PC-9 (cell line): ENCODE measurements around the gene ZNF264. TPM values are rescaled to one million over a fixed set of nuclear protein-coding genes. Genes with fewer than 3 reads are reported as not detected.
A peak's percentile ranks its signal among the peaks of the same experiment; 100 is the strongest.

Experiments
- BruUV-seq: library from RNA; stranded (reverse); fragments of 400-500 nt; replicated peaks from 2 replicates; lab custom pipeline; 2021; lab: Mats Ljungman, UMichigan
- CTCF ChIA-PET: fragments of 300-600 bp; sonication (Branson Sonifier 250); formaldehyde crosslinking; loops from one replicate; lab custom pipeline; 2022; ENCODE audit warnings: antibody characterized with exemption; lab: Charles Lee
- POLR2A ChIA-PET: fragments of 300-600 bp; sonication (Branson Sonifier 250); formaldehyde crosslinking; loops from one replicate; lab custom pipeline; 2022; ENCODE audit warnings: antibody characterized with exemption; ENCODE audit not compliant: unreplicated experiment; lab: Charles Lee
- DNase-seq, 2 experiments: peaks; one replicate each; pipeline versions ENCODE4 v3.0.0 to v3.0.0-alpha.2; 2015 to 2022; ENCODE audit warnings: mixed read lengths in 1 of 2
- H2AFZ ChIP-seq: fragments of 200-600 bp; sonication (generic); 2 replicates; pipeline ENCODE4 v1.8.1; 2017; ENCODE audit warnings: antibody characterized with exemption
- H3F3A ChIP-seq: fragments of 200-600 bp; sonication (generic); 2 replicates; pipeline ENCODE4 v1.8.1; 2017; ENCODE audit warnings: antibody characterized with exemption, mild to moderate bottlenecking, low read depth; ENCODE audit not compliant: insufficient read depth
- H3K27ac ChIP-seq: fragments of 200-600 bp; sonication (generic); 2 replicates; pipeline ENCODE4 v1.6.1; 2016; ENCODE audit warnings: mixed run types
- H3K27me3 ChIP-seq: fragments of 200-600 bp; sonication (generic); 2 replicates; pipeline ENCODE4 v1.6.1; 2016; ENCODE audit warnings: low read depth, mixed run types; ENCODE audit not compliant: insufficient read depth
- H3K36me3 ChIP-seq: fragments of 200-600 bp; sonication (generic); 2 replicates; pipeline ENCODE4 v1.6.1; 2016; ENCODE audit warnings: low read depth, mixed run types
- H3K4me1 ChIP-seq: fragments of 200-600 bp; sonication (generic); replicated peaks from 2 replicates; pipeline ENCODE4 v1.6.1; 2016; ENCODE audit warnings: mixed run types; ENCODE audit not compliant: insufficient read depth
- H3K4me2 ChIP-seq: fragments of 200-600 bp; sonication (generic); 2 replicates; pipeline ENCODE4 v1.6.1; 2017; ENCODE audit warnings: mixed run types
- H3K4me3 ChIP-seq: fragments of 200-600 bp; sonication (generic); 2 replicates; pipeline ENCODE4 v1.6.1; 2016; ENCODE audit warnings: mixed run types
- H3K79me2 ChIP-seq: fragments of 200-600 bp; sonication (generic); 2 replicates; pipeline ENCODE4 v1.6.1; 2017; ENCODE audit warnings: low read depth, mixed run types
- H3K9me2 ChIP-seq: fragments of 200-600 bp; sonication (generic); 2 replicates; pipeline ENCODE4 v1.8.1; 2017; ENCODE audit warnings: mild to moderate bottlenecking; ENCODE audit not compliant: insufficient read depth
- H3K9me3 ChIP-seq: fragments of 200-600 bp; sonication (generic); 2 replicates; pipeline ENCODE4 v1.8.1; 2016; ENCODE audit warnings: low read depth; ENCODE audit not compliant: insufficient read depth
- H4K20me1 ChIP-seq: fragments of 200-600 bp; sonication (generic); 2 replicates; pipeline ENCODE4 v1.8.1; 2017; ENCODE audit not compliant: insufficient read depth
- CTCF ChIP-seq: fragments of 200-600 bp; sonication (generic); conservative IDR thresholded peaks from 2 replicates; pipeline ENCODE4 v1.6.1; 2017; ENCODE audit warnings: mixed run types, antibody characterized with exemption, mild to moderate bottlenecking, moderate library complexity
- EZH2 ChIP-seq: fragments of 200-600 bp; sonication (generic); IDR thresholded peaks from 2 replicates; pipeline ENCODE4 v1.8.0; 2017; ENCODE audit warnings: antibody characterized with exemption, low read depth
- intact Hi-C: fragments of 100-400 bp; cut with micrococcal nuclease; formaldehyde crosslinking; loops from one replicate; pipeline ENCODE4 v1.10.0; 2022; ENCODE audit not compliant: unreplicated experiment
- total RNA-seq: library from RNA; stranded (reverse); gene quantifications from 2 replicates; pipeline ENCODE4 v1.2.3, GENCODE V29; 2021

Gene ZNF264
- total RNA-seq, 1 experiment from 2014 or later = 30.6 TPM

- ChIA-PET POLR2A (interaction anchor here (0.6 to 0.7 kb wide), 2 partner anchors 80 to 110 kb away, joined by 3 to 7 read pairs; partner anchors contain the start of gene ZNF304), CTCF (no interaction called here)
- Histone ChIP-seq H3K4me1 (peaks cover 17% of the 10 kb centered on the region; the same call in 1 of the 2 replicates), H3K79me2 (peaks cover 32% of the 10 kb centered on the region), H3K4me3 (peak overlapping the region; percentile 95), H2AFZ (peak overlapping the region; percentile 99), H3K9me2 (no peaks in the 10 kb centered on the region), H4K20me1 (no peaks in the 10 kb centered on the region), H3F3A (no peaks in the 10 kb centered on the region; the same call in 1 of the 2 replicates), H3K36me3 (peaks cover 7% of the 10 kb centered on the region; the same call in 1 of the 2 replicates), H3K27ac (peak overlapping the region; percentile 69), H3K27me3 (no peaks in the 10 kb centered on the region), H3K4me2 (peak overlapping the region; percentile 97), H3K9me3 (no peaks in the 10 kb centered on the region)
- DNase-seq = no peak
- intact Hi-C loops = loop anchor here (2.0 to 5.0 kb wide), 2 partner anchors 111 to 194 kb away; partner anchors contain the start of genes ZNF304 and ZNF749
- BruUV-seq = TSS peak; percentile 40
- no peak for TF ChIP-seq EZH2
- TF ChIP-seq CTCF = no peak
Observed at GRCh38 chr19:57241176-57241575, 49.9 kb downstream of the ZNF264 start.

GRCh38 chr19:57242821-57243220, 51.5 kb downstream of the ZNF264 start:
- H3K27ac ChIP-seq = no peak overlapping the region
- H3K27me3 ChIP-seq = no peaks in the 10 kb centered on the region
- no peaks in the 10 kb centered on the region for H3K9me2 ChIP-seq
- H2AFZ ChIP-seq = no peak overlapping the region
- ChIA-PET CTCF (no interaction called here), POLR2A (interaction anchor here (0.5 kb wide), 1 partner anchor 90 kb away, joined by 3 read pairs; no protein-coding TSS in a partner anchor)
- peaks cover 17% of the 10 kb centered on the region; the same call in 1 of the 2 replicates for H3K4me1 ChIP-seq
- DNase-seq = no peak
- no TSS peak for BruUV-seq
- no peak overlapping the region for H3K4me3 ChIP-seq
- H3K9me3 ChIP-seq = no peaks in the 10 kb centered on the region
- intact Hi-C loops = loop anchor here (5.0 kb wide), 1 partner anchor 109 kb away; the partner anchor contains the start of gene ZNF304
- peaks cover 7% of the 10 kb centered on the region; the same call in 1 of the 2 replicates for H3K36me3 ChIP-seq
- no peak for TF ChIP-seq CTCF
- no peak for TF ChIP-seq EZH2
- 0 out of 2 replicates have a peak overlapping the region, but pooled peaks have one; percentile 2 for H3K4me2 ChIP-seq
- no peaks in the 10 kb centered on the region for H4K20me1 ChIP-seq
- H3K79me2 ChIP-seq = peaks cover 32% of the 10 kb centered on the region
- H3F3A ChIP-seq = no peaks in the 10 kb centered on the region; the same call in 1 of the 2 replicates

GRCh38 chr19:57244513-57244912, 53.2 kb downstream of the ZNF264 start:
- Histone ChIP-seq H3K36me3 (peaks cover 17% of the 10 kb centered on the region; the same call in 1 of the 2 replicates), H3K9me2 (no peaks in the 10 kb centered on the region), H3K79me2 (peaks cover 32% of the 10 kb centered on the region), H3F3A (no peaks in the 10 kb centered on the region; the same call in 1 of the 2 replicates), H2AFZ (no peak overlapping the region), H3K4me2 (no peak overlapping the region), H3K9me3 (no peaks in the 10 kb centered on the region), H4K20me1 (no peaks in the 10 kb centered on the region), H3K4me1 (peaks cover 17% of the 10 kb centered on the region; the same call in 1 of the 2 replicates), H3K4me3 (no peak overlapping the region), H3K27me3 (no peaks in the 10 kb centered on the region), H3K27ac (no peak overlapping the region)
- intact Hi-C loops = loop anchor here (5.0 kb wide), 1 partner anchor 108 kb away; the partner anchor contains the start of gene ZNF304
- ChIA-PET POLR2A (interaction anchor here (0.6 kb wide), 1 partner anchor 1647 kb away, joined by 3 read pairs; no protein-coding TSS in a partner anchor), CTCF (no interaction called here)
- BruUV-seq = no TSS peak
- no peak for DNase-seq
- TF ChIP-seq EZH2 (no peak), CTCF (no peak)
